Fibroblast of mammary gland (primary cell): ENCODE data around the gene PARP15.
A peak's percentile ranks its signal among the peaks of the same experiment; 100 is the strongest.

Source experiments
- DNase-seq: peaks from one replicate; pipeline ENCODE4 v3.0.0-alpha.2; 2010; ENCODE audit warnings: low read depth
- H3K4me3 ChIP-seq: 2 replicates; pipeline ENCODE4 v1.5.1; 2011; ENCODE audit warnings: low read depth, mild to moderate bottlenecking, low read length, moderate library complexity; ENCODE audit not compliant: control insufficient read depth
- CTCF ChIP-seq: conservative IDR thresholded peaks from 2 replicates; pipeline ENCODE4 v1.5.1; 2011; ENCODE audit warnings: low read depth, low read length, inconsistent platforms; ENCODE audit not compliant: control insufficient read depth, insufficient read depth

The PARP15 gene

GRCh38 chr3:122609798-122610559 is 32.5 kb downstream of the PARP15 start:
- H3K4me3 ChIP-seq: no peak overlapping the region
- DNase-seq: peak; percentile 94
- TF ChIP-seq CTCF: no peak

GRCh38 chr3:122612696-122613095 is 35.2 kb downstream of the PARP15 start:
- TF ChIP-seq CTCF: no peak
- no peak overlapping the region for H3K4me3 ChIP-seq
- no peak for DNase-seq

GRCh38 chr3:122615303-122615702 is 37.9 kb downstream of the PARP15 start:
- DNase-seq: no peak
- TF ChIP-seq CTCF: no peak
- H3K4me3 ChIP-seq: no peak overlapping the region

GRCh38 chr3:122618614-122619013 is 41.2 kb downstream of the PARP15 start:
- no peak for TF ChIP-seq CTCF
- no peak overlapping the region for H3K4me3 ChIP-seq
- DNase-seq: no peak

- no peak for TF ChIP-seq CTCF
- peak; percentile 37 for DNase-seq
- H3K4me3 ChIP-seq: no peak overlapping the region
These were observed 41.6 kb downstream of the PARP15 start for GRCh38 chr3:122619040-122619439.

GRCh38 chr3:122620399-122620798 is 42.9 kb downstream of the PARP15 start:
- no peak for TF ChIP-seq CTCF
- DNase-seq: no peak
- H3K4me3 ChIP-seq: no peak overlapping the region
